Measurements from ENCODE around the gene TSPAN4.

TSPAN4 gene
- total RNA-seq, result 1.1 to 1.2 reads per million in 2 donors

- DNase-seq, result peak; percentile 78 to 93 (median 81)
These were observed at the start of gene TSPAN4, which contains the start of gene POLR2L for GRCh38 chr11:842370-843002. Gene TSPAN4, plus strand, starts transcription at chr11:842852. Its CDS starts 7,453 bp downstream, at chr11:850305. Gene POLR2L, minus strand, starts transcription at chr11:842529. Its CDS starts 21 bp downstream, at chr11:842508.

DNA sequence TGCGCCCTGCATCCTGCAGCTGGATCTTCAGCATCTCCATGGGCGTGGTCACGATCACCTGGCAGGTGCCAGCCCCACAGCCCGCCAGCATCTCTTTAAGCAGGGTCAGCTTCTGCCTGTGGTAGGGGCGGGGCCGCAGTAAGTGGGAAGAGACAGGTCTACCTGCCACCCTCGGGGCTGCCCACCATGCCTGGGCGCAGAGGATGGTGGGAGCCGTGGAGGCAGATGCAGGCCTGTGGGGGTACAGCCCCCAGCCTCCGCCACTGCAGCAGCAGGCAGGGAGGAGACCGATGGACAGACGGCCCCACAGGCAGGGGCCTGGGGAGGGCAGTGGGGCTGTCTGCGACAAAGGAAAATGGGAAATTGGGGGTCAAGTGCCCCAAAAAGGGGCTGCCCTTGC is 49.8 kb upstream of the TSPAN4 start:
- no peak for DNase-seq

DNA sequence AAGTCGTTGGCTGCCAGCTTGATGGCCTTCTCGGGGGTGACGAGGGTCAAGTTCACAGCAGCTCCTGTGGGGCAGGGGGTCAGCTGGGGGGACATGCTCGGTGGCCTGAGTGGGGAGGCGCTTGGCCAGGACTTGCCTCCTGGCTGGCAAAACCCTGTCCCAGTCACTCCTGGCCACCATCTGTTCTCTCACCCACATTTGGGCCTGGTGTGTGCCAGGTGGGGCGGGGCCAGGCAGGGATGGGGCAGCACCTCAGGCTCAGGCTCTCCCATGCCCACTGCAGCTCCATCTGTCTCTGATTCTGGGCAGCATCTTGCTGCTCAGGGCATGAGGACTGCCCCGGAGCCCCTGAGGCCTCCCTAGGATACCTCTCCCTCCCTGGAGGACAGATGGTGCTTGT is 49.1 kb upstream of the TSPAN4 start:
- no peak for DNase-seq

DNA sequence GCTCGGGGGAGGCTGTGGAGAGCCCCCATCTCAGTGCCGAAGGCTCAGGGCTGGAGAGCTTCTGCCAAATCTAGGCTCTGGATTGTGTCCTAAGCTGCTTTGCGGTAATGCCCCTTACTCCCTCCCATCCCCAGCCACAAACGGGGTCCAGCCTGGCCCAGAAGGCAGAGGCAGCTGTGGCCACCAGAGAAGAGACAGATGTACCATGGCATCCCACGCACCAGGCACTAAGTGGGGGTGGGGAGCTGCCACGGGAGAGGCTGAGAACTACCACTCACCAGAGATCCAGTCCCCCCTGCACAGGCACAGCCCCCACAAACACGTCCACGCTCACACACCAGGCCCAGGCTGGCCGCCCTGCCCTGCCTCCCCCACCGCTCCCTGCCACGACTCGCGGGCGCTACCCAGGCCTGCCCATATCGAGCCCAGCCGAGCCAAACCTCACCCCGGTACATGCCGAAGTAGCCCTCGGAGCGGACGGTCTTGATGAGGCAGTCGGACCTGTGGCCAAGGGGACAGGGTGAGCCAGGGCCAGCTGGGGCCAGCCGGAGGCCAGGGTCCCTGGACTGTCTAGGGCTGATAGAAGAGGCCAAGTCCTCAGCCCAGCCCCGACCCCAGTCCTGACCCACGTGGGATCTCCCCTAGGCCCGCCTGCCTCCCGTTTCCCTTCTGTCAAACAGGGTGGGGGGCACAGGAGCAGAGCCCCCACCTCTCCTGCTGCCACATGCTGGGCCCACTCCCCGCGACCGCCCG is 48.5 kb upstream of the TSPAN4 start:
- DNase-seq, result no peak

DNA sequence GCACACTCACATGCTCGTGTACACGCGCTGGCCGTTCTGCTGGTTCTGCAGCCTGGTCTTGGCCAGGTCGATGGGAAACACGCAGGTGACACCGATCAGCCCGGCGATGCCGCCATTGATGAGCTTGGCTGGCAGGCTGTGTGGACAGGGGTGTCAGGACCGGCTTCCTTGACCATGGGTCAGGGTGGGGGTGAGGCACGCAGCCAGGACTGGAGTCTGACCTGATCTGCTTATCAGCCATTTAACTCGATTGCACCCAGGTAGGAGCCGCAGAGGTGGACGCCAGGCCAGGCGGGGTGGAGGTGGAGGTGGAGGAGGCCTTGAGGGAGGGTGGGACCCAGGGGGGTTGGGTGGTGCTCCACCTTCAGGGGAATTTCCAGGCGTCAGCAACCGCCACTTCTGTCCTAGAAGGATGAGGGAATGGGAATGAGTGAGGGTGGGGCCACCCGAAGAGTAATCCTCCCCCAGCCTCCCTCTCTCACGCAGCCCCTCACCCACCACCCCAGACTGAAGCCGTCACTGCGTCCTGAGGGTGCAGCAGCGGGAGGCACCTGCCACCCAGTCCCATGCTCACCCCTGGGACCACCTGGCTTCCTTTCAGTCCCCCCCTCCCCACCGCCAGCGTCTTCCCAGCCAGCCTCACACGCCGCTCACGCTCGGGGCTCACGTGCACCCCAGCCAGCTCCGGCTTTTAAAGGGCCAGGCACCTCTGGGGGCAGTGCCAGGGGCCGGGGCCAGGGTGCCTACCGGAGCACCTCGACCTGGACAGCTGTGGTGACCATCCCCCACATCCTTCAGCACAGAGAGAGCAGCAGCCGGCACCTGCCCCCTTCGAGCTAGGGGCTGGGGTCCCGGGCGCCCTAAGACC is 47.7 kb upstream of the TSPAN4 start:
- peak in 1 of 5 experiments; percentile 40 for DNase-seq

- DNase-seq, result peak; percentile 49 to 92 (median 68)
These were observed 46.8 kb upstream of the TSPAN4 start for GRCh38 chr11:795634-796564.

DNA sequence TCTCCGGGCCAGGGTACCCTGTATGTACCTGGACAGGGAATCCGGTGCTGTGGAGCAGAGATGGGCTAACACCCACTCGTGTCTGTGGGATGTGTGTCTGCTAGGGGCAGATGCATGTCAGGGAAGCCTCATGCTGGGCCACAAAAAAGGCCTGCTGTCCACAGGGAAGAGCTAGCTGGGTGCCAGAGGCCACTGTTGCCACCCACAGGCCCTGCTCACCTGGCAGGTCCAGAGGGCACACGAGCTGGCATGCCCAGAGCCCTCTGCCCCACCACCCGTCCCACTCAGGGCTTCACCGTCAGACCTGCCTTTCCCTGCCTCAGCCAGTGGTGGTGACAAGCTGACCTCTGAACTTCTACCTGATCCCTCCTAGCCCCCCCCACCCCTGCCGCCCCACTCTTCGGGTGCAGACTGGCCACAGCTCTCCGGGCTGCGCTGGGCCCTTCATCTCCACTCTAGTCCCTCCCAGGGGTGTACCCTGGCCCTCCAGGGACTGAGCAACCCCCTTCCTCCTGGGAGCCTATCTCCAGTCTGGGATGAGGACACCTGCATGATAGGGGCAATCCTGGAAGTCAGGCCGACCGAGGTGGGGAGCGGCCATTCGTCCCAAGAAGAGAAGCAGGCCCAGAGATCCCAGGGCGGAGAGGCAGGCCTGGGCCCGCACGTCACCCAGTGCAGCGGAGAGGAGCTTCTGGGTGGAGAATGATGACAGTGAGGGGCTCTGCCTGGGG is 45.9 kb upstream of the TSPAN4 start:
- no peak for DNase-seq

GRCh38 chr11:797296-798092 is 45.2 kb upstream of the TSPAN4 start:
- DNase-seq, result peak; percentile 40 to 92 (median 74)

DNA sequence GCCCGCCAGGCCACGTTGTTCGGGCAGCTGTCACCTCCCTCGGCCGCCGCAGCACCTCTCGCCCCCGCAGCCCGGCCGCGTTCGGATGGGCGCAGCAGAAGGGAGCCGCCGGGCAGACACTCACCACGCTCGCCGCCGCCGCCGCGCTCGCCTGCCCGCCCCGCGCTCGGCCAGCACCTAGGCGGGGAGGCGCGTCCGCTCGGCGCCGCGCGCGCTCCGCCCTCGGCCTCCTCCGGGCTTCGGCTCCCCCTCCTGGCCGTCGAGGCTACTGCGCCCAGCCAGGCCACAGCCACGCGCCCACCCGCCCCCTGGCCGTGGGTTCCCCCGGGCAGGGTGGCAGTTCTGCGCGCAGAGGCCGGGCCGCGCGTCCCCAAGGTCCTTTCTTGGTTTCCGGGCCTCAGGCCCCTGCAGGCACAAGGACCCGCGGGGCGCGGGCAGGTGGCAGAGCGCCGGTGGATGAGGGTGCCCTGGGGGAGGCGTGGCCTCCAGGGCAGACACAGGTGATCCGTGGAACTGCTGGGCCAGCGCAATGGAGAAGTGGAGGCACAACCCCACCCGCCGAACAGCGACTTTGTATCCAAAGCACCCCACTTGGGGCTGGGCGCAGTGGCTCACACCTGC is 44.4 kb upstream of the TSPAN4 start, which contains the start of gene SLC25A22:
Gene SLC25A22, minus strand, starts transcription at position 189 of the 621 bp plus-strand sequence. CDS start 3,275 bp downstream, outside the sequence.
- peak; percentile 70 to 93 (median 77) for DNase-seq

GRCh38 chr11:799641-800316 is 42.9 kb upstream of the TSPAN4 start:
- no peak for DNase-seq

- DNase-seq, result no peak
These were observed 42.2 kb upstream of the TSPAN4 start for GRCh38 chr11:800473-800872.

DNA sequence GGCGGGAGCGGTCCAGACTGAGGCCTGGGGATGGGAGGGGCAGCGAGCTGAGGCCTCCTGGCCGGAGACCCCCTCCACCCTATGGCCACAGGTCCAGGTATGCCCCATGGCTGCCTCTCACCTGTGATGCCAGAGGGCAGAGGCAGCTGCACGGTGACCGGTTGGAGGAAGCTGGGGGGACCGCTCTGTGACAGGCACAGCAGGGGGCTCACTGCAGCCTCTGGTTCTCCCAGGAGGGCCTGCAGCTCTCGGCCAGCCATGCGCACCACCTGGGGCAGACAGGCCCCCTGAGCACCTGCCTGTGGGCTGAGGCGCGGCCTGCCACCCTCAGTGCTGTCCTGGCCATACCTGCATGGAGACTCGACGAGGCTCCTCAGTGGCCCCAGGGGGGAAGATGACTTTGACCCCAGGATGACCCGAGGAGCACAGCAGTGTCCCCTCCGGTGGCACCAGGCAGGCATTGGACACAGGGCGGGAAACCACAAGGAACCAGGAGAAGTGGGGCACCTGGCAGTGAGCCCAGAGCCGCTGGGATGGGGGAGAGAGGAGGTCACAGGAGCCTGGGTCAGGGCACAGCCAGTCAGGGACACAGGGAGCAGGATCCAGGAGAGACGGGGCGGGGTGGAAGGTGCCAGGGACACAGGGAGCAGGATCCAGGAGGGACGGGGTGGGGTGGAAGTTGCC is 41.4 kb upstream of the TSPAN4 start:
- DNase-seq, result no peak

DNA sequence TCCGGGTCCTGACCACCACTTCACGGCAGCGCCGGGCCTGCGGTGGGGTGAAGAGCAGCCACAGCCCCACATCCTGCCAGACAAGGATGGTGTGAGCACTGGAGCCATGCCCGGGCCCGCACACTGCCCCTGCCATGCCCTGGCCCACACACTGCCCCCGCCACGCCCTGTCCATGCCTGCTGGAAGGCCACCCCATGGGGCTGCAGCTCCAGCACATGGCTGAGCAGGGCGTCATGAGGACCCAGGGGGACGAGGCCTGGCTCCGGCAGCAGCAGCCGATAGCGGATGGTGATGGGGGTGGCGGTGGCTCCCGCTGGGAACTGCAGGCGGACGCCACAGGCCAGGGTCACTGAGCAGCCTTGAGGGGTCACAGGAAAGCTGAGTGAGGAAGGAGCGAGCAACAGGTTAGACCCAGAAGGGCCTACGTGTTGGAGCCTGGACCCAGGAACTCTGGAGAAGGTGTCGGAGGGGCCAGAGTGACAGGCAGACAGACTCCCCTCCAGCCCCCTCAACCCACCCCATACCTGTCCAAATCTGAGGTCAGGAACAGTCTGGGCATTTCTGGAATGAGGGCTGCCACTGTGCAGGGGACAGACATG is 40.5 kb upstream of the TSPAN4 start:
- DNase-seq, result no peak

- no peak for DNase-seq
These were observed 39.8 kb upstream of the TSPAN4 start for GRCh38 chr11:802693-803466.

- no peak for DNase-seq
These were observed 39.2 kb upstream of the TSPAN4 start for GRCh38 chr11:803467-803742.

DNA sequence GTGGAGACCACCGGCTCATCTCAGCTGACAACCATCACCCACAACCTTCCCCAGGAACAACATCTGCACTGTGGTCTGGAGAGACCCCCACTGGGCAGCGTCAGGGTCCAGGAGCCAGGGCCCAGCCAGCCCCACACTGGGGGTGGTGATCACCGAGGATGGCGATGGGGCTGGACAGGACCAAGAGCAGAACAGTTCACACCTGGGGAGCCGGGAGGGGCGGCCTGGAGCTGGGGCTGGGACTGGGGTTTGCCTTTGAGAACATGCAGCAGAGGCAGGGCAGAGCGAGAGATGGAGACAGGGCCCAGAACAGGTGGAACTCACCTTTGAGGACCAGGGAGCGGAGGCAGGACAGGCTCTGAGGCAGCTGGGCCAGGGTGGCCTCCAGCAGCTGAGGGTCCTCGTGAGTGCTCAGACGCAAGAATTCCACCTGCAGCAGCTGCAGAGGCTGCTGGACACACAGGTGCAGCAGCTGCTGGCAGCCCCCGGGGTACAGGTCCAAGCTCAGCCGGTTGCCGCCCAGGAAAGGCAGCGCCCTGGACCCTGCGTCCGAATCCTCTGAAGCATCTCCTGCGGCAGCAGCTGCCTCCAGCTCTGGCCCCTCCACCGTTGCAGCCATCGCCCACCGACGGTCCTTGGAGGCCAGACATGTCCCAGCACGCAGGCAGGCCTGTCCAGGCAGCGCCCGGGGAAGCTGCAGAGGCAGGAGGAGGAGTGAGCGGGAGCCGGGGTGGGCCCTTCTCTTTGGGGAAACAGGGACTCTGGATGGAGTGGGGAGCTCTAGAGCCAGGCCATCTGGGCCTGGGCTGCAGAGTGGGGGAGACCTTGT is 38.7 kb upstream of the TSPAN4 start:
- no peak for DNase-seq

GRCh38 chr11:804599-804964 is 38.1 kb upstream of the TSPAN4 start:
- DNase-seq, result no peak
